ENCODE results near the gene SCYL2.
"Not testable (repeated sequence)": the region's sequence is repeated elsewhere in the genome, so short reads cannot be mapped to it uniquely, and the experiment has no call there.

Gene SCYL2

GRCh38 chr12:100331871-100332270 is 64.9 kb downstream of the SCYL2 start:
- DNase-seq = no peak

GRCh38 chr12:100332852-100333251 is 65.9 kb downstream of the SCYL2 start:
- no peak for DNase-seq

- DNase-seq = no peak
These were observed 70.3 kb downstream of the SCYL2 start for GRCh38 chr12:100337299-100337698.

DNA sequence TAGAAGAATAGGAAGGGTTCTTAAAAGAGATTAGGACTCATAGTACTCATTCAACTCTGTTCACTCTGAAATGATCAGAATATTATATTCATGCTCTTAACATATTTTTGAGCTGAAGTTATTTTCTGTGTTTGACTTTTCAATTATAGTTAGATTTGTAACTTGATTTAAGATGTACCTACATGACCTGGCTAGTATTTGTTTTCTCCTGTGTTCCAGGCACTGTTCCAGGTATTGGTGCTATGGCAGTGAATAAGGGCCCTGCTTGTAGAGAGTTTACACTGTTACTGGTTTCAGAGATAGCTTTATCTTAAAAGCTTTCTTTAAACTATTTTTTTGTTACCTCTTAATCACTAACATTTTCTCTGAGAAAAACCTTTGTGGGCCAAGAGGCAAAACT is 70.8 kb downstream of the SCYL2 start:
- no peak for DNase-seq

- no peak for DNase-seq
These were observed 72.1 kb downstream of the SCYL2 start for GRCh38 chr12:100339071-100339470.

GRCh38 chr12:100342897-100343296 is 75.9 kb downstream of the SCYL2 start:
- DNase-seq = not testable (repeated sequence)

DNA sequence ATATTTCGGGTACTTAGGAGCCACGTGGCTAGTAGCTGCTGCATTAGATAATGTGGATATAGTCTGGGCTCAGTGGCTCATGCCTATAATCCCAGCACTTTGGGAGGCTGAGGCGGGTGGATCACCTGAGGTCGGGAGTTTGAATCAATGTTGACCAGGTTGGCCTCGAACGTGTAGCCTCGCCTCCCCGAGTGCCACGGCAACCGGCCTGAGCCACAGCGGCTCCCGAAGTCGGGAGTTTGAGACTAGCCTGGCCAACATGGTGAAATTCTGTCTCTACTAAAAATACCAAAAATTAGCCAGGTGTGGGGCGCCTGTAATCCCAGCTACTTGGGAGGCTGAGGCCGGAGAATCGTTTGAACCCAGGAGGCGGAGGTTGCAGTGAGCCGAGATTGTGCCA is 77.4 kb downstream of the SCYL2 start:
- DNase-seq = not testable (repeated sequence)

DNA sequence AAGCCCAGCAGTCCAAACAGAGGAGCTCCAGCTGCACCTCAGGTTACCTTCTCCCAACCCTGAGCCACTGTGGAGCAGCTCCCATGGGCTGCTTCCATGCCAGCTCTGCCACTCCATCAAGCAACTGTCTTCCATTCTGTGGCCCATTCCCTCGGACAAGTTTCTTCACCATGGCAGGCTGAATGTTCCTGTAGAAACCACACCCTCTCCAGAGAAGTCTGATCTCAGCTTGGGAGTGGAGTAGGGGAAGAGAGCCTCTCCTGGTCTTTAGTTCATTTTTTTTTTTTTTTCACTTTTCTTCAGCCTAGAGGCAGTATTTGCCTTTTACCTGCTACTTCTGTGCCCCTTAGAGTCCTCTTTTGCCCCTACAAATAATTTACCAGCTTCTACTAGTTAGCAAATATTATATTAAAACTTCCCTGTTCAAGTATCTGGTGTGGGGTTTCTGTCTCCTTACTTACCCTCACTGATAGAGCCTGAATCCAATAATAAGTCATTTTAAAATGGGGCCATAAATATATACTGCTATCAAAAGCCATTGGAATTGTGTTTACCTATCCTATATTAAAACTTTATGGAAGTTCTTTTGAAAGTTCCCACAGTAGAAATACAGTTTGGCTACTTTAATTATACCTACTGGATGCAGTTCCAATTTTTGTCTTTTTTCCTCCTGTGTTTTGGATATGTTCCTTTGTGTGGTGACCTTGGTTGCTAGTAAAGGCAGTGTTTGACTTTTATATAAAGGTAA is 78.2 kb downstream of the SCYL2 start:
- DNase-seq = no peak

- DNase-seq = no peak
These were observed 79.7 kb downstream of the SCYL2 start for GRCh38 chr12:100346660-100347059.

- DNase-seq = peak; percentile 75
These were observed 81.9 kb downstream of the SCYL2 start for GRCh38 chr12:100348657-100349454.

GRCh38 chr12:100356644-100357223 is 89.8 kb downstream of the SCYL2 start, which contains the start of gene SLC17A8:
Gene SLC17A8 (plus strand): TSS chr12:100357074. CDS start chr12:100357392, 318 bp downstream.
- peak; percentile 80 for DNase-seq

DNA sequence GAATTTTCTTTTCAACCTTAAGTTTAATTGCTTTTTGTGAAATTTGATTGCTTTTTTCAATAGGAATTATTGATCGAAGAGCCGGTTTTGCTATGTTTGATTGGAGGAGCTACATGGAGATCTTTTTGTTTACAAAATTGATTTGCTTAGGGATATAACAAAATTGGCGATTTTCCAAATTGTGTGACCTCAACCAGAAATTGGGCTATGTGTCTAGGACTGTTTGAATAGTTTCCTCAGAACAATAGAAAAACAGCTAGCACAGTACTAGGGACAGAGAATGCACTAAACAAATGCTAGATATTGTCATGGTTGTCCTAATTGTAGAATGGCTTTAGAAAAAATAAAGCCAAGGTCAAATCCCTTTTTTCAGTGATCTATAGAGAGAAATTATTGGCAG is 92.3 kb downstream of the SCYL2 start:
- no peak for DNase-seq

GRCh38 chr12:100359822-100360221 is 92.8 kb downstream of the SCYL2 start:
- peak; percentile 27 for DNase-seq

DNA sequence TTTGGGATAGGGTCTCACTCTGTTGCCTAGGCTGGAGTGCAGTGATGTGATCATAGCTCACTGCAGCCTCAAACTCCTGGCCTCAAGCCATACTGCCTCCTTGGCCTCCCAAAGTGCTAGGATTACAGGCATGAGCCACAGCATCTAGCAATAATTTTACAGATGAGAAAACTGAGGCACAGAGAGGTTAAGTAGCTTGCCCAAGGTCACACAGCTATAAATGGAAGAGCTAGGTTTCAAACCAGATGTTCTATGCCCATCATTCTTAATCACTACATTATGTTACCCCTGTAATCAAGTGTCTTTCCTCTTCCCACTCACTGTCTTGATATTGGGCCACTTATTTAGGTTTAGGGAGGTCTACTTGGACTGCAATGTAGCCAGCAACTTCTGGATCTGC is 93.5 kb downstream of the SCYL2 start:
- DNase-seq = no peak

DNA sequence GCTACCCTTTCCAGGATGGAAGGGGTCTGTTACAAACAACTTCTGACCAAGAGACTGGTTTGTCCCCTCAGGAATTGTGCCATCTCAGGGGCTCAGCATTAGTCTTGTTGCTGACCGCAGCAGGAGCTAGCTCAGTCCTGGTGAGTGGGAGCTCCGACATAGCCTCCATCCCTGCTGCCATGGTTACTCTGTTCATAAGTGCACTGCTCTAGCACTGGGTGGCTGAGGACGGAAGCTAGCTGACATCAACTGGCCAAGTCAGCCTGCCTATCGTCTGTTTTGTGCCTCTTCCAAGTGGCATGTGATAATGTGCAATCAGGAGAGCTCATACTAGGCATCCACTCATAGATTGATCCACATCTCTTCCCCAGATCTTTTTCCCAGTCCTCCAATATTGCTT is 97.3 kb downstream of the SCYL2 start:
- no peak for DNase-seq

- no peak for DNase-seq
These were observed 98.4 kb downstream of the SCYL2 start for GRCh38 chr12:100365411-100365810.

DNA sequence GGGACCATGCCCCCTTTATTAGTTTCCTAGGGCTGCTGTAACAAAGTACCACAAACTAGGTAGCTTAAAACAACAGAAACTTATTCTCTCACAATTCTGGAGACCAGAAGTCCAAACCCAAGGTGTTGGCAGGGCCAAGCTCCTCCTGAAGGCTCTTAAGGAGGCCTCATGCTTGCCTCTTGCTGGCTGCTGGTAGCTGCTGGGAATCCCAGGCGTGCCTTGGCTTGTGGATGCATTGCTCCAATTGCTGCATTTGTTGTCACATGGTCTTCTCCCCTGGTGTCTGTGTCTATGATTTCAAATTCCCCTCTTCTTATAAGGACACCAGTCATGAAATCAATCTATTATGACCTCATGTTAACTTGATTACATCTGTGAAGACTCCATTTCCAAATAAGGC is 101.1 kb downstream of the SCYL2 start:
- DNase-seq = no peak

- no peak for DNase-seq
These were observed 104.2 kb downstream of the SCYL2 start for GRCh38 chr12:100371146-100371545.

DNA sequence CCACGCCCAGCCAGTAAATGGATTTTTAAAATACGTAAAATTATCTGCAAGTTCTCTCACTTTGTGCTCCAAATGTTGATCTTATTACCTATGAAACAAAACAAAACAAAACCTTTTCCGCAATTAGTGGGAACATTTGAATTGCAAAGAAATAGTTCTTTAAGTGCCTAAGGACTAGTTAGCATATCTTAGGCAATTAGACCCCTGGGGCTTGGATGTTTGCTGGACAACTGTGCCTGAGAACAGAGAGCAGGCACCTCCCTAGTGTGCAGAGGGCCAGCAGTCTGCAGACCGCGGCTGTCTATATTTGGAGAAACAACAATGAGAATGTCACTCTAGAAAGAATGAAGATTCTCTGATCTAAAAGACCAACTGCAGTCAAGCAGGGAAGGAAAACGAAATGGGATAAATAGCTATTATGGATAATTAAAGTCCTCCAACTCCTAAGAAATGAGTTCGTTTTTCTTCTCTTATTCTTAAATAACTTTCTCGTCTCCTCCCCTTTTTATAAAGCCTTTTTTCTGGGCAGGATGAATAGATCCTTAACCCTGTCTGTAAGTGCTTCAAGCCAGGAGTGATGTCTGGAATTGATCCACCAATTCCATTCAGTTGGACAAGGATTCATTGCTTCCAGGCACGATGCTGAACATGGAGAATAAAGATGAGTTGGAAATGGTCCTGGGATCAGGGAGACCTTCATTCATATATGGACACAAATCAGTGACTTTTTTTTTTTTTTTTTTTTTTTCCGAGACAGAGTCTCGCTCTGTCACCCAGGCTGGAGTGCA is 106.1 kb downstream of the SCYL2 start:
- DNase-seq = no peak

- peak; percentile 82 for DNase-seq
These were observed 108.2 kb downstream of the SCYL2 start for GRCh38 chr12:100375038-100375735.

- no peak for DNase-seq
These were observed 109.2 kb downstream of the SCYL2 start for GRCh38 chr12:100376161-100376560.

DNA sequence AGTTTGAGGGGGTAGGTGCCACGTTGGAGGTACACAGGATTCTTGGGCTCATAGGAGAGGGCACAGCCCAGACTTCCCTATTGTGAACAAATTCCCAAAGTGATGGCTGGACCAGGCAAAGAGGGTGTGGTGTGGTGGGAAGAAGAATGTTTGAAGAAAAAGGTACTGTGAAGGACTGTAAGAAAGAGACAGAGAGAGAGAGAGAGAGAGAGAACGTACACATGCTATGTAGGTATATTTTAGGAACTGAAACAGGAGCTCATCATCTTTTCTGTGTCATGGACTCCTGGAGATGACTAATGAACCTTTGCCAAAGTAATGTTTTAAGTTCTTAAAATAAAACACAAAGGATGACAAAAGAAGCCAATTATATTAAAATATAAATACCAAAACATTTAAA is 114.4 kb downstream of the SCYL2 start:
- DNase-seq = no peak
